AG08395 (cell line): ENCODE measurements around the gene GORASP2.
"Not testable (repeated sequence)": the region's sequence is repeated elsewhere in the genome, so short reads cannot be mapped to it uniquely, and the experiment has no call there.

Source experiments
- DNase-seq: peaks from one replicate; pipeline ENCODE4 v3.0.0; 2012; ENCODE audit warnings: mixed read lengths, low spot score

GORASP2 gene

DNA sequence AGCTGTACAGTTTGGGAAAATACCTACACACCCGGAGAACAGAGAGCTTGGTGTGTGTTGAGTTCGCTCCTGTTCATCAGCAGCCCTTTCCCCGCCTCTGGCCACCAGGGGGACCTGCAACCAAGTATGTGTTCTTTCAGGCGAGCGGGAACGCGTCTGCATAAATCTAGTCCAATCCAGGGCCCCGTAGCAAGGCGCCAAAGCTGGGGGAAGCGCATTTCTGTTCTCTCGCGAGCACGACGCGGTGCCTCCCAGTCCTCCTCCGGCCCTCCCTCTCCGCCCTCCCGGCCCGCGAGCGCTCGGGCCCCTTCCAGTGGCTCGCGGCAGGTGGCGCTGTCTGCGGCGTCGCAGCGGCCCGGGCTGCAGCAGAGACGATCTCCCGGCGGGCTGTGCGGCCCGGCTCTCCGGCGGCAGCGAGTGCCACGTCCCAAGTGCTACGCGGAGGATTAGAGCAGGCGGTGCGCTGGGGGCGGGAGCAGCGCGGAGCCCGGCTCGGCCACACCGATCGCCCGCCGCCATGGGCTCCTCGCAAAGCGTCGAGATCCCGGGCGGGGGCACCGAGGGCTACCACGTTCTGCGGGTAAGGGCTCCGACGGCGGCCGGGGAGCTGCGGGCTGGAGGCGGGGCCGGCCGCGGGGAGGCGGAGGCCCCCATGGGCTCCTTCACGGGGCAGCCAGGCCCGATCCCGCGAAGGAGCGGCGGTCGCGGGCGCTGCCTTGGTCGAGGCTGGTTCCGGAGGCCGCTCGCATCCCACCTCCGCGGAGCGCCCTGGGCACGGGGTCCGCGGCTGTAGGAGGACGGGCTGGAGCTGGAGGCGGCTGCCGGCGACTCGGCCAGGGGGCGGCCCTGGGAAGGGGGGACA lies at the start of gene GORASP2:
Gene GORASP2 (plus strand): TSS at position 430 of the 862 bp plus-strand sequence. CDS start 88 bp downstream, at position 518.
- DNase-seq: peak; percentile 99

DNA sequence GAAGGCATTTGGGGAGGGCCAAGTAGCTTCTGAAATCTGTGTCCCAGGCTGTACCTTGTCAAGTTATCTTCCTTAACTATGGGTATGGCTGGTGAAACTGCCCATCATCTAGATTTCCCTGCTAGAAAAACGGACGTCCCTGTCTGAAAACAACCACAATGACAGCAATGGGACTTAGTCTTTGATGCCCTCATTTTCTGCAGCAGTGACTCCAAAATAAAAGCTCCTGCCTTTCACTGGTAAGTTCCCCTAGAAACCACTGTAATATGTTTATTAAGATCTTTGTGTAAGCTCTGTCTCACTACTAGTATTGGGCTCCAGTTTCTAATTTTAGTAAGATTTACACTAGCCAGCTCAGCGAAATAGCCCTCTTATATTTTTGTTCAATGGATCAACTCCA lies 47.2 kb upstream of the GORASP2 start:
- no peak for DNase-seq

DNA sequence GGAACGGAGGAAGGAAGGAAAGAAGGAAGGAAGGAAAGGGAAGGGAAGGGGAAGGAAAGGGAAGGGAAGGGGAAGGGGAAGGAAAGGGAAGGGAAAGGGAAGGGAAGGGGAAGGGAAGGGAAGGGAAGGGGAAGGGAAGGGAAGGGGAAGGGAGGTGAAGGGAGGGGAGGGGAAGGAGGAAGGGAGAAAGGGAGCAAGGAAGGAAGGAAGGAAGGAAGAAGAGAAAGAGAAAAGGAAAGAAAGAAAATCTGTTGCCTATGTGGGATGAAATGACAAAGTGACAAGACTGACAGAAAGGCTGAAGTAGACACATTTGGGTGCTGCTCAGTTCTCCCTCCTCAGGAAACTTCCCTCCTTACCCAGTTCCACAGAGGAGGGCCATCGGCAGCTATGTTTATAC lies 46.3 kb upstream of the GORASP2 start:
- DNase-seq: no peak

DNA sequence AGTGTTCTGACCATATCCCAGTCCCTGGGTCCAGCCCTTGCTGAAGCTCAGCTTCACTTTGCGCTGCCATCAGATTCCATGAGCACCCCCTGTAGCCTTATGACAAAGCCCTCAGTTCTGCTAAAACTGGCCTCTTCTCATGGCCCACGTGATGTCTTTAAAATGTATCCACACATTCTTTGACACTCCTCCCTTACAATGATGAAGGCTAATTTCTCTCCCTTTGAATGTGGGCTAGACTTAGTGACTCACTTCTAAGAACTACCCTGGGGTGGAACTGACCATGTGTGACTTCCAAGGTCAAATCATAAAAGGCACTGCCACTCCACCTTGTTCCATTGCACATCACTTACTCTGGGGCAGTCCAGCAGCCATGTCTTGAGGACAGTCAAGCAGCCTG lies 45.4 kb upstream of the GORASP2 start:
- DNase-seq: no peak

DNA sequence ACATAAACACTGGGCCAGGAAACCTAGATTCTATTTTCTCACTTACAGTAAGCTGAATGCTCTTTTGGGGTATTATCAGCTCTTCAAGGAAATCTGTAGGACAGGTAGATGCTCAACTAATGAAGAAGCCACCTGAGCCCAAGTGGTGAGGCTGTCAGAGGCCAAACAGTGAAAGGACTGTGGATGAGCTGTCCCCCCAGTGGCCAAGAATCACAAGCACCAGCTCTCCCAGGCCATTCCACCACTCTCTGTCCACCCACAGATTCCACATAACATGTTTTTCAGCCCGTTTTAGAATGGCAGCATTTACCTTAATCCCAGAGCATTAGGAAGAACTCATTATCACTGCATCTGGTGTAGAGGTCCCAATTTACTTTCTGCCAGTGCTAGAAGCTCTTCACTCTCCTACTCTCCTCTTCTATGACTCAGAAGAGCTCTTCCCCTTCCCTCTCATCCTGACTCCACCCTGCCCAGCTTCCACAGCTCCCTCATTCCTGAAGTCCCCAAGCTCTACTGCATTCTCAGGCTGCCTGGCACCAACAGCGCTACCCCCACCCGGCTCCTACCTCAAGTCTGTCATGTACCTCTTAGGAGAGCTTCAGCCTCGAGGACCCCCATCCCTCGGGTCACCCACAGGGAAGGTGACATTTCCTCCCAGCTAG lies 43.8 kb upstream of the GORASP2 start:
- peak; percentile 64 for DNase-seq

DNA sequence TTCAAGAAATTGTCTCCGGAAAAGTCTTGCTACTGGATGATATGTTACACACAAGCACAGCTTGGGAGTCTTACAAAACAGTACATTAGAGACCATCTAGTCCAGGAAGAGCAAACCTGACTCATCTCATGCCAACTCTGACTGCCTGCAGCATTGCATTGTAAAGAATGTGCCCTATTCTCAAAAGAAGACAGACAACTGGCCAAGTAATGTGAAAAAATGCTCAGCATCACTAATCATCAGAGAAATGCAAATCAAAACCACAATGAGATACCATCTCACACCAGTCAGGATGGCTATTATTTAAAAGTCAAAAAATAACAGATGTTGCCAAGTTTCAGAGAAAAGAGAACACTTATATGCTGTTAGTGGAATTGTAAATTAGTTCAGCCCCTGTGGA lies 42.7 kb upstream of the GORASP2 start:
- DNase-seq: peak; percentile 76

DNA sequence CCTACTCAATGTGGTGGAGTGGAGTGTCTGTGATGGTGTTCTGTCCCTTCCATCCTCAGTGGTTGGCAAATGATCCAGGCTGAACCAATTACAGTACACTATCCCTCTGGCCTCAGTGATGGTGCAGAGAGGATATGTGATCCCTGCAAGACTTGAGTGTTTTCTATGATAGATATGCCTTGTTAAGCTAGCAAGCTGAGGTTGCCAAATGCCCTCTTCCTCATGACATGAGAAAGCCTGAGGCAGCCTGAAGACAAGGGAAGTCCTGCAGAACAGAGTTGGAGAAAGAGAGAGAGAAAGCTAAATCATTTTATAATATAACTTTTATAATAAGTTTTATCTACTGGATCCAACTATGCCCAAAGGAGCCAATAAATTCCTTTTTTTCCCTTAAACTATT lies 41.6 kb upstream of the GORASP2 start:
- no peak for DNase-seq

DNA sequence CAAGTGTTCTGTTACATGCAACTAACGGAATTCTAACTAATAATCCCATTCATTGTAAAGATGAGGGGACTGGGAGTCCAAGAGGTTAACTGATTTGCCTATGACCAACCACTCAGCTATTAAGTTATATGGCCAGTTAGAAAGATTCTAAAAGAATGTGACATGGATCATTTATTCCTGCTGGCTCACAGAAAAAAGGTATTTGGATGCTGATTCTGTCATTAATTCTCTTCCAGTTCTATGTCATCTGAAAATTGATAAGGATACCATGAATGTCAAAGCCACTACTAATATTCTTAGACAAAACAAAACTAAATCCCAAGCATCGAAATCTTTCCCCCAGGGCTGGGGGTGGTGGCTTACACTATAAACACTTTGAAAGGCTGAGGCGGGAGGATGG lies 41.2 kb upstream of the GORASP2 start:
- DNase-seq: no peak

DNA sequence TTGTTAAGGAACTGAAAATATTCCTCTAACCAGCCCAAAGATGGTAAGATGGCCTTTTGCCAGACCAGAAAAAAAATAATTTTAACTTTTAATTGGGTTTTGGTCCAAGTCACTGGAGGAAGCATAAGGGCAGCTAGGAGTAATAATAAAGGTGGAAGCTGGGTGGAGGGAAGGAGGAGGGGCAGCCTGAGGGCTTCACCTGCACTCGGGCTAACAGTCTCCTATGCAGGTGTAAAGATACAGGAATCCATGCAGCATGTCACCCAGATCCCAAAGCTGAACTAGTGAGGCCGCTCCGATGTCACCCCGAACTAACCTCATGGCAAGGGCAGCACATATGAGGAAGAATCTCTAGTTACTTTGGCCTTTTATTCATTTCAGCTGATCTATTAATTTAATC lies 37.2 kb upstream of the GORASP2 start:
- DNase-seq: no peak

DNA sequence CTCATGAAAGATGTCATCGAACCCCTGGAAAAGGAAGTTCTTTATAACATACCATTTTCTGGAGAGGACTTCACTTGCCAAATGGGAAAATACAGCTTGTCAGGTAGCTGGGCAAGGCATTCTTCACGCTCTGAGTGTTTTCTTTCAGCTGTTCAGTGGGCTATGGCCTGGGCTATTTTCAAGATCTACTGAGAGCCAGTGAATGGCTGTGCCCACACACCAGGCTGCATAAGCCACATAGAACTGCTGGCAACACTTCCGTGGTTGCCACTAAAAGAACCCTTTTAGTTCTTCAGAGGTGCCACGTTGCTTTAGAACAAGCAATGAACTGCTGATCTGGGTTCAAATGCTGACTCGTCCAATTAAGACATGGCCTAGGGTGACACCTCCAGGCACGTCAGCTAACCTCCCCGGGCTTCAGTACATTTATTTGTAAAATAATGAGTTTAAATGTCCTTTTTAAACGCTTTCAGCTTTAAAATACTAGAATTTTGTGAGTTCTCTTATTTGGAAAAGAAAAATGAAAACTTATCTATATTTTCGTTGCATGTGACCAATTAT lies 36.6 kb upstream of the GORASP2 start:
- DNase-seq: no peak

DNA sequence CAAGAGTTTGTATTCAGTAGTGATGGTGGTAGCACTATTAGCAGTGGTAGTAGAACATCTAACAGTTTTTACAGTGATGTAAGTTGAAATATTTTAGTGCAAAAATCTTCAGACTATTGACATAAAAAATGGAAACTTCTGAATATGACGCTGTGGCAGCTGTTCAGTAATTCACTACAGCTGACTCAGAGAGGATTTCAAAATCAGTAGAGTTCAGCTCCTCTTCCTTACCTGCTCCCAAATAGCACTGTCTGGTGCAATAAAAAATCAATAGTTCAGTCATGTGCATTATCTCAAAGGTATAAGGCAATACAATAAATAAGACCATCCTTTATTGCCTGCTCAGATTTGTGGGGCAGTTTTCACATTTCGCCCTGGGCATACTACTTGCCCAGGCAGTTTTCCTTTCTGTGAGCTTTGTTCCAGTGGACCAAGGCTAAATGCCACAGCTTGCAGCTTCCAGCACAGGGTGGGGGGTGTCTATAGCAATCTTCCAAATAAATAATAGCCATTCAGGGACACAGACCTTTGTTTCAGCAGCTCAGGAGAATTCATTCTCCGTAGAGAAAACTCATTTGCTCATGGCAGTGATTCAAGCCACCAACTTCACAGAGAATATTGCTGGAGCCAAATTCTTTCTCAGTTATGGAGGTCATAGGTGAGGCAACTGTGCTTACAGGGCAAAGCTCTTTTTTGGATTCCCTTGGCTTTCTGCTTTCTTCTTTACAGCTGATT lies 33.9 kb upstream of the GORASP2 start:
- peak; percentile 37 for DNase-seq

DNA sequence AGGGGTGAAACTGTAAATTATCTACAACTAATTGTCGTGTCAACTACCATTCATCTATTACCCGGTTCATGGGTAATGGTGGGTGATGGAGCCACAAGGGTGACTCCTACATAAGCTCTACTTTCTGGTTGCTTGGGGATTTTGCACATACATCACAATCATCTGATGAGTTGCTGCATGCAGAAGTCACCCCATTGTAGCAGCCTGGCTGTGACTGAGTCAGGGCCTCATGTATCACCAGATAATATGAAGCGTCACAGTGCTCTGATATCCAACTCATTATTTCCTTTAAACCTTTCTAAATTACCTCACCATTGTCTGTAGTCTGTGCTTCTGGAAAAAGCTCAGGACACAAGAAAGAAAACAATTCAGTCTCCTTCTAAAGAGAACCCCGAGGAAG lies 32.4 kb upstream of the GORASP2 start:
- no peak for DNase-seq

DNA sequence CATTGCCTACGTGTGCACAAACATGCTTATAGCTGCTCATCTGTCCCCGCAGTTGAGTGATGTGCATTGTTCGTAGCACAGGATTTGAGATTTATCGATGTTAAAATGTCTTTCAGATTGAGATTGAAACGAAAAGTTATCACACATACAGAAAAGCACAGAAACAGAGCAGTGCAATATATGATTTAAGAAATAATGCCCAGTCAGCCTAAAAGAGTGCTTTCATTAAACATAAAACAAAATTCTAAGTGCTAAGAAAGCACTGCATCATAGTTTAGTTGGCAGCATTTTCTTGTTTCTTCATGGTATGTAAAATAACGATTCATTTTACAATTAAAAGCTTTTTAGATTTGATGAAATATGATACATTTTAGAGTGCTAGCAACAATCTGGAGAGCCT lies 31.9 kb upstream of the GORASP2 start:
- no peak for DNase-seq

DNA sequence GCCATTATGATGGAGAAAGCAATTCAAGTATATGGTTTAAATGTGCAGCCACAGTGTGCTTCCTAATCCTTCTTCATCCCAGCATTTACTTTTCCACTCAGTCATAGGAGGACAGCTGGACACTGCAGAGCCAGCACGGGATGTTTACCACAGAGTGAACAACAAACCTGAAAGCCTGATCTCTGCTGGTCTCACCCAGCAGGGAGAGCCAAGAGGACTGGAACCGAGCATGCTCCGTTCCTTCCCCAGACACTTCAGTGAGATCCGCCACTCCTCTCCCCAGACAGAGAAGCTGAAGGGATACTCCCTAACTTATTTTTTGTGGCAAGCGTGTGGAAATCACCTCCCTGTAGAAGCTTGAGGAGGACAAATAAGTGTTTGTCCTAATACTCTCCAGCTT lies 23.2 kb upstream of the GORASP2 start:
- DNase-seq: no peak

DNA sequence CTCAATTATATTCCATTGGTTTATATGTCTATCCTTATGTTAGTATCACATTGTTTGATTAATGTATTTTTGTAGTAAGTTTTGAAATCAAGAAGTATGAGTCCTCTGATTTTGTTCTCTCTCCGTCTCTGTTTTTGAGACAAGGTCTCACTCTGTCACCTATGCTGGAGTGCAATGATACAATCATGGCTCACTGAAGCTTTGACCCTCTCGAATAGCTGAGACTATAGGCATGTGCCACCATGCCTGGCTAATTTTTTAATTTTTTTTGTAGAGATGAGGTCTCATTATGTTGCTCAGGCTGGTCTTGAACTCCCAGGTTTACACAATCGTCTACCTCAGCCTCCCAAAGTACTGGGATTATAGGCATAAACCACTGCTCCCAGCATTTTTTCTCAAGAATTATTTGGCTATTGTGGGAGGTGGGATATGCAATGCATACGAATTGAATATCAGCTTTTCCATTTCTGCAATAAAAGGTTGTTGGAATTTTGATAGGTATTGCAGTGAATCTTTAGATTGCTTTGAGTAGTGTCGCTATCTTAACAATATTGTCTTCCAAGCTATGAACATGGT lies 17.7 kb upstream of the GORASP2 start:
- DNase-seq: no peak

DNA sequence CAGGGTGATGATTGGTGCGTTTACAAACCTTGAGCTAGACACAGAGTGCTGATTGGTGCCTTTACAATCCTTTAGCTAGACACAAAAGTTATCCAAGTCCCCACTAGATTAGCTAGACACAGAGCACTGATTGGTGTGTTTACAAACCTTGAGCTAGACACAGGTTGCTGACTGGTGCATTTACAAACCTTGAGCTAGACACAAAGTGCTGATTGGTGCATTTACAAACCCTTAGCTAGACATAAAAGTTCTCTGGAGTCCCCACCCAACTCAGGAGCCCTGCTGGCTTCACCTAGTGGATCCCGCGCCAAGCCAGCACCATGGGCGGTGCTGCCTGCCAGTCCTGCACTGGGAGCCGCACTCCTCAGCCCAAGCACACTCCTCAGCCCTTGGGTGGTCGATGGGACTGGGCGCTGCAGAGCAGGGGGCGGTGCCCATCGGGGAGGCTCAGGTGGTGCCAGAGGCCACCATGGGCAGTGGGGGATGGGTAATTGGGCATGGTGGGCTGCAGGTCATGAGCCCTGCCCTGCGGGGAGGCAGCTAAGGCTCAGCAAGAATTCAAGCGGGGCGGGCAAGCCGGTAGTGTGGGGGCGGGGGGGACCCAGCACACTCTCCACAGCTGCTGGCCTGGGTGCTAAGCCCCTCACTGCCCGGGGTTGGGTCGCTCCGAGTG lies 13.9 kb upstream of the GORASP2 start:
- not testable (repeated sequence) for DNase-seq

DNA sequence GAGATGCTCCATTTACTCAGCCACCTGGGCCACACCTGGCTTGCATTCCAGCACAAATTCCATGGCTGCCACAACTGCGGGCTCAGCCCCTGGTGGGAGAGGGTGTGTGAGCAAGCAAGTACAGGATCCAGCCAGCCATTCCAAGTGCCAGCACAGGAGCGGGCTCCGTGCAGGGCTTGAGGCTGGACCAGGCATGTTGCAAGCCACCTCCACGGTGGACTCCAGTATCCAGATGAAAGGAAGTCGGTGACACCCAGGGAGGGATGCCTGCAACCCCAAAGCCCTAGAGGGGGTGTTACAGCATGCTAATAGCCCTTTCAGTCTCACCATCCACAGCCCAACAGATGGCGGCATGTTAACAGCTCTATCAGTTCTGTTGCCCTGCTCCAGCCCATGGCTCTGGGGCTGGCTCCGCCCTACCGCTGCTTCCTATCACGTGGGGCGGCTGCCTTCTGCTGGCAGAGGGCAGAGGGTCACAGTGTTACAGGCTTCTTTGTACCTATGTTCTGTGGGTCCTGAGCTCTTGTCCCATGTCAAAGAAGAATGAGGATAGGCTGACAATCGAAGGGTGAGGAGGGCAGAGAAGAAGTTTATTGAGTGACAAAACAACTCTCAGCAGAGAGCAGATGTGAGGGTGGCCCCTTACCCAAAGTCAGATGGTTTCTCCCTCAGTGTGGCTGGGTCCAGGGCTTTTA lies 11.7 kb upstream of the GORASP2 start:
- no peak for DNase-seq

DNA sequence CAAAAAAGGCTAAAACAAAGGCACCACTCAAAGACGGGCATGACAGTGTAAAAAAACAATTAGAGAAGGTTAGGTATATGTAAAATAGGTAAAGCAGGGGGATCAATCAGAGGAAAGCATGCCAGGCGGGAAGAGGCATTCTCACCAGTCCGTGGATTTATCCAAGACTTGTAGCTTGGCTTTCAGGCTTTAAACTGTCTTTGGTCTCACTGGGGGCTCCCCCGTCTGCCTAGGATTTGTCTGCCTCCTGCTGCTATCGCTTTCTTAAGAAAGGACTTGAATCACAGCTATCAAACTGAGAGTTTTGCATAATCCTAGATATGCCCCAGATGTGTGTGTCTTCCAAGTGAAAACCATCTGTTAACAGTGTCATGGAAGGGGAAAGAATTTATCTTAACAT lies 11.1 kb upstream of the GORASP2 start:
- DNase-seq: no peak

DNA sequence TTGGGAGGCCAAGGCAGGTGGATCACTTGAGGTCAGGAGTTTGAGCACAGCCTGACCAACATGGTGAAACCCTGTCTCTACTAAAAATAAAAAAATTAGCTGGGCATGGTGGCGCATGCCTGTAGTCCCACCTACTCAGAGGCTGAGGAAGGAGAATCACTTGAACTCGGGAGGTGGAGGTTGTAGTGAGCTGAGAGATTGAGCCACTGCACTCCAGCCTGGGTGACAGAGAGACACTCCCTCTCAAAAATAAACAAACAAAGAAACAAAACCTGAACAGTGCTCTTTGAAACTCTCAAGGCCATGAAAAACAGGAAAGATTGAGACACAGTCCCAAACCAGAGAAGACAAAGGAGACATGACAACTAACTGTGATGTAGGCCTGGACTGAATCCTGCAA lies 7.2 kb upstream of the GORASP2 start:
- not testable (repeated sequence) for DNase-seq

DNA sequence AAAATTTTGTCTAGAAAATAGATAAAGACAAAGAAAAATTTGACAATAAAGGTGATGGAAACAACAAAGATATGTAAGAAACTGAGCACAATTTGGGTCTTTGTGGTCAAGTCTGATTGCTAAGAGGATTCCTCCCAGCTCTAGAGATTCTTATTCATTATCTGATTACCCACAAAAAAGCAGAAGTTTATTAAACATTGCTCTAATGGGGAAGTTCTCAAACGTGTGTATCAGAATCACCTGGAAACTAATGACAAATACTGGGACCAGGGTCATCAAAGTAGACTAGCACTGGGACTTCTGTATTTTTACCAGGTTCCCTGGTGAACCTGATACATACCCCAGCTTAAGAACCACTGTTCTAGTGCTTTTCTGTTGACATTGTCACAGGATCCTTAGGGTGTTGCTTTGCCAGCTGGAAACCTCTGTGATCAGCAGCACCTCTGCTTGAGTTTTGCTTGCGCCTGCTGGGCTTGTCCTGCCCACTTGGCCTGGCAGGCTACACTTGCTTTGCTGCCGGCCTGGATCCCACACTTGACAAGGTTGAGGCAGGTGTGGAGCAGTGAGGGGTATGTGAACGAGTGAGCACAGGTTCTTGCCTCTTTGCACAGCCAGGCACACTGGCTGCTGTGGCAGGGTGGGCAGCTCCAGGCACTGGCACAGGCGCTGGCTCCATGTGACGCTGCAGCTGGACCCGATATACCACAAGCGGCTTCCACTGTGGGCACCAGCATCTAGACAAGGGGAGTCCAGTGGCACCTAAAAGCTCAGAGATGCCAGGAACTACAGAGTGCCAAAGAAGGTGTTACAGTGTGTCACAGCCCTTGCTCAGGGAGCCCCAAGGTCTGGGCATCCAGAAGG lies 6.2 kb upstream of the GORASP2 start:
- DNase-seq: no peak
